Central memory CD8-positive, alpha-beta T cell (primary cell): Measurements from ENCODE around the gene MYL6B.
"Not testable (repeated sequence)": the region's sequence is repeated elsewhere in the genome, so short reads cannot be mapped to it uniquely, and the experiment has no call there.

Source experiments
- ATAC-seq: fragments of 150-1000 bp; cut with Tn5 transposase; replicated peaks from 2 replicates; pipeline ENCODE4 v1.10.0; 2022; ENCODE audit warnings: mild to moderate bottlenecking, moderate FRiP score, moderate number of reproducible peaks; ENCODE audit not compliant: poor library complexity, severe bottlenecking; ENCODE audit errors: extremely low read depth
- DNase-seq, 2 donors: peaks; one replicate each; pipeline ENCODE4 v3.0.0; 2021; ENCODE audit warnings: low spot score in 2 of 2
- H3K27ac Mint-ChIP-seq: one replicate; pipeline ENCODE4 v1.8.0; 2022; ENCODE audit warnings: low read depth, mild to moderate bottlenecking, moderate library complexity, mixed read lengths
- H3K27me3 Mint-ChIP-seq: one replicate; pipeline ENCODE4 v1.8.0; 2022; ENCODE audit warnings: mixed read lengths
- H3K36me3 Mint-ChIP-seq: one replicate; pipeline ENCODE4 v1.8.0; 2022; ENCODE audit warnings: mild to moderate bottlenecking, moderate library complexity, mixed read lengths; ENCODE audit not compliant: insufficient read depth
- H3K4me1 Mint-ChIP-seq: one replicate; pipeline ENCODE4 v1.8.0; 2022; ENCODE audit warnings: mixed read lengths
- H3K4me3 Mint-ChIP-seq: one replicate; pipeline ENCODE4 v1.8.0; 2022; ENCODE audit warnings: mild to moderate bottlenecking, moderate library complexity, mixed read lengths
- H3K9me3 Mint-ChIP-seq: one replicate; pipeline ENCODE4 v1.8.0; 2022; ENCODE audit warnings: mixed read lengths

Gene MYL6B

DNA sequence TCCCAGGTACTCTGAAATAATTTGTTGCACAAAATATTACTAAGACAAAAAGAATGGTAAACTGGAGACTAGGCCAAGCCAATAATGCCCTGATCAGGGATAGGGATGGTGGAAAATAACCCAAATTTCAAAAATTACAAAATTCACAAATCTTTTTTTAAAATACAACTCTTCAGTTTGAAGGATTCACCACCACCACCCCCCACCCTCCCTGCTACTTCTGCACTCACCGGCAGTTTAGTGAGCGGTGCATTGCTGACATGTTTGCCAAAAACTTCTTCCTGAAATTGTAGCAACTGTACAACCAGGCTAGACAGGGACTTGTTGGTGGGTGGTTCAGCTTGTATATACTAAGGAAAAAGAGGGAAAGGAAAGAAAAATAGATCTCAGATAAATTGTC, 34.6 kb downstream of the MYL6B start:
- no peak for ATAC-seq
- no peaks in the 10 kb centered on the region for H3K27me3 Mint-ChIP-seq
- peaks cover 60% of the 10 kb centered on the region for H3K36me3 Mint-ChIP-seq
- peaks cover 30% of the 10 kb centered on the region for H3K4me1 Mint-ChIP-seq
- DNase-seq = no peak
- peak overlapping the region; percentile 89 for H3K4me3 Mint-ChIP-seq
- peak overlapping the region; percentile 86 for H3K27ac Mint-ChIP-seq
- no peaks in the 10 kb centered on the region for H3K9me3 Mint-ChIP-seq

GRCh38 chr12:56188131-56188777, 35.9 kb downstream of the MYL6B start:
- Mint-ChIP-seq H3K36me3 (peaks cover 49% of the 10 kb centered on the region), H3K4me3 (peak overlapping the region; percentile 89), H3K9me3 (no peaks in the 10 kb centered on the region), H3K4me1 (peaks cover 39% of the 10 kb centered on the region), H3K27me3 (no peaks in the 10 kb centered on the region), H3K27ac (peak overlapping the region; percentile 86)
- DNase-seq (no peak), ATAC-seq (no peak)

- Mint-ChIP-seq H3K27me3 (no peaks in the 10 kb centered on the region), H3K27ac (peak overlapping the region; percentile 86), H3K9me3 (no peaks in the 10 kb centered on the region), H3K4me3 (peak overlapping the region; percentile 89), H3K4me1 (peaks cover 43% of the 10 kb centered on the region), H3K36me3 (peaks cover 48% of the 10 kb centered on the region)
- peak; percentile 5 for ATAC-seq
- no peak for DNase-seq
Measured at GRCh38 chr12:56188778-56189098, 36.4 kb downstream of the MYL6B start.

- ATAC-seq (peak; percentile 90), DNase-seq (peak; percentile 74 to 76)
- Mint-ChIP-seq H3K27ac (peak within 1 kb of the TSS; percentile 98), H3K9me3 (no peaks in the 10 kb centered on the region), H3K4me1 (peaks cover 45% of the 10 kb centered on the region), H3K36me3 (peaks cover 44% of the 10 kb centered on the region), H3K4me3 (peak within 1 kb of the TSS; percentile 89), H3K27me3 (no peaks in the 10 kb centered on the region)
Measured at GRCh38 chr12:56189099-56189917, 36.9 kb downstream of the MYL6B start, which contains the start of gene SMARCC2. TSS of gene SMARCC2 (minus strand) at chr12:56189483. CDS start at chr12:56189461, 22 bp downstream.

- ATAC-seq (peak; percentile 21), DNase-seq (peak; percentile 61 to 63)
- H3K4me3 Mint-ChIP-seq = peak overlapping the region; percentile 89
- H3K36me3 Mint-ChIP-seq = peaks cover 36% of the 10 kb centered on the region
- no peaks in the 10 kb centered on the region for H3K27me3 Mint-ChIP-seq
- peak overlapping the region; percentile 98 for H3K27ac Mint-ChIP-seq
- no peaks in the 10 kb centered on the region for H3K9me3 Mint-ChIP-seq
- H3K4me1 Mint-ChIP-seq = peaks cover 48% of the 10 kb centered on the region
Measured at GRCh38 chr12:56189918-56190694, 37.7 kb downstream of the MYL6B start.

- H3K27me3 Mint-ChIP-seq = no peaks in the 10 kb centered on the region
- ATAC-seq = no peak
- H3K4me1 Mint-ChIP-seq = peaks cover 48% of the 10 kb centered on the region
- H3K9me3 Mint-ChIP-seq = no peaks in the 10 kb centered on the region
- peaks cover 33% of the 10 kb centered on the region for H3K36me3 Mint-ChIP-seq
- peak overlapping the region; percentile 98 for H3K27ac Mint-ChIP-seq
- no peak for DNase-seq
- peak overlapping the region; percentile 89 for H3K4me3 Mint-ChIP-seq
Measured at GRCh38 chr12:56190695-56191155, 38.3 kb downstream of the MYL6B start.

GRCh38 chr12:56192582-56192981, 40.2 kb downstream of the MYL6B start:
- Mint-ChIP-seq H3K27me3 (no peaks in the 10 kb centered on the region), H3K36me3 (peaks cover 26% of the 10 kb centered on the region), H3K4me1 (peaks cover 42% of the 10 kb centered on the region), H3K4me3 (no peak overlapping the region), H3K9me3 (no peaks in the 10 kb centered on the region), H3K27ac (peak overlapping the region; percentile 72)
- DNase-seq (no peak), ATAC-seq (no peak)

GRCh38 chr12:56193025-56193578, 40.7 kb downstream of the MYL6B start:
- H3K4me1 Mint-ChIP-seq = peaks cover 37% of the 10 kb centered on the region
- H3K27ac Mint-ChIP-seq = peak overlapping the region; percentile 72
- ATAC-seq (no peak), DNase-seq (peak; percentile 37 to 64)
- no peak overlapping the region for H3K4me3 Mint-ChIP-seq
- H3K27me3 Mint-ChIP-seq = no peaks in the 10 kb centered on the region
- peaks cover 22% of the 10 kb centered on the region for H3K36me3 Mint-ChIP-seq
- no peaks in the 10 kb centered on the region for H3K9me3 Mint-ChIP-seq

DNA sequence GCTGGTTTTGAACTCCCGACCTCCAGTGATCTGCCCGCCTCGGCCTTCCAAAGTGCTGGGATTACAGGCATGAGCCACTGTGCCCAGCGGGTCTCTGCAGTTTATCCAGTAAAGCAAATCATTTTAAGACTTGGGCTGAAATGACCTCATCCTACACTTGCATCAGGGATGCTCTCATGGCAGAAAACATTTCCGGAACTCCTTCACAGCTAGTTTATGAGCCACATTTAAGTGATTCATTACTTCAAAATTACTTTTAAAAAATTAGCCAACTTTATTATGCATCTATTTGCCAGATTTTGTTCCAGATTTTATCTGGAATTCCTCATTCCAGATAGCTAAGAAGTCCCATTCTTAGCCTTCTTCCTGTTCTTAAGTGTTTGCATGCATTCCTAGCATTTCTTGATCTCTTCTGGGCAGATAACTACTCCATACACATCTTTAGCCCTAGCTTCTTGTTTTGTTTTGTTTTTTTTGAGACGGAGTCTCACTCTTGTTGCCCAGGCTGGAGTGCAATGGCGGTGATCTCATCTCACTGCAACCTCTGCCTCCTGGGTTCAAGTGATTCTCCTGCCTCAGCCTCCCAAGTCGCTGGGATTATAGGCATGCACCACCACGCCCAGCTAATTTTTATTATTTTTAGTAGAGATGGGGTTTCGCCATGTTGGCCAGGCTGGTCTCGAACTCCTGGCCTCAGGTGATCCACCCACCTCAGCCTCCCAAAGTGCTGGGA, 44.6 kb downstream of the MYL6B start:
- peaks cover 17% of the 10 kb centered on the region for H3K4me1 Mint-ChIP-seq
- not testable (repeated sequence) for H3K27me3 Mint-ChIP-seq, ATAC-seq, H3K9me3 Mint-ChIP-seq, H3K27ac Mint-ChIP-seq, H3K36me3 Mint-ChIP-seq, DNase-seq, H3K4me3 Mint-ChIP-seq

DNA sequence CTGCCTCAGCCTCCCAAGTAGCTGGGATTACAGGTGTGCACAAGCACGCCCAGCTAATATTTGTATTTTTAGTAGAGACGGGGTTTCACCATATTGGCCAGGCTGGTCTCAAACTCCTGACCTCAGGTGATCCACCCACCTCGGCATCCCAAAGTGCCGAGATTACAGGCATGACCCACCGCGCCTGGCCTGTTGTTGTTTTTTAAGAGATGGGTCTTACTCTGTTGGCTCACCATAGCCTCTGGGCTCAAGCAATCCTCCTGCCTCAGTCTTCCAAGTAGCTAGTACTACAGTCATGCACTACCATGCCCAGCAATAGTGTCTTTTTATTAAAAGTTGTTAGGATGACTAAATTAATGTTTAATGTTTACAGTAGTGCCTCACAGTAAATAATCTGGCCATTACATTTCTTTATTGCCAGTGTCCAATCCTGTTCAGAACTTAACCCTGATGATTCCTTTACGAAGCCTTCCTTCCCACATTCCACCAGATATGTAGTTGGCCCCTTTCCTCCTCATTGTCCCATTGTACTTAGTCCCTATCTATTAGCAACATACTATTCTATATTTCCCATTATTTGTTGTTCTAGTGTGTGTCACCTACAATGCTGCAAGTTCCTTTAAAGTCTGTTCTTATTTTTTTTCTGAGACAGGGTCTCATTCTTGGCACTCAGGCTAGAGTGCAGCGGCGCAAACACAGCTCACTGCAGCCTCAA, 45.7 kb downstream of the MYL6B start:
- Mint-ChIP-seq H3K4me1 (peaks cover 10% of the 10 kb centered on the region), H3K4me3 (no peak overlapping the region), H3K36me3 (peaks cover 3% of the 10 kb centered on the region), H3K9me3 (no peaks in the 10 kb centered on the region), H3K27me3 (no peaks in the 10 kb centered on the region), H3K27ac (no peak overlapping the region)
- DNase-seq (no peak), ATAC-seq (no peak)

DNA sequence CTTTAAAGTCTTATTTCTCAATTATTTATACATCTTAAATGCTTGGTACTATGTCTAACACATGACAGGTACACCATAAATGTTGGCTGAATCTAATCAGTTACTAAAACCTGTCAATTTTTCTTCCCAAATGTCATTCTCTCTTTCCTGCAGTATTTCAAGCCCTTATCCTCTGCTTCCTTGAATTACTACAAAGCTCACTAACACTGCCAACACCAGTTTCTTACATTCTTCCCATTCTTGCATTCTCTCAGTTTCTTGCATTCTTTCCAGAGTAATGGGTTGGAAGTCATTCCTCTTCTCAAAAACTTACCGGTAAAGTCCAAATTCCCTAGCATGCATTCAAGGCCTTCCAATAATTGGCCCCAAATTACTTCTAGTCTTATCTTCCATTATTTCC, 46.4 kb downstream of the MYL6B start:
- Mint-ChIP-seq H3K27me3 (no peaks in the 10 kb centered on the region), H3K36me3 (peaks cover 3% of the 10 kb centered on the region), H3K27ac (no peak overlapping the region), H3K4me3 (no peak overlapping the region), H3K4me1 (peaks cover 4% of the 10 kb centered on the region), H3K9me3 (no peaks in the 10 kb centered on the region)
- ATAC-seq = no peak
- no peak for DNase-seq
